HepG2 (cell line): Measurements from ENCODE around the gene ZNF19. TPM values are rescaled to one million over a fixed set of nuclear protein-coding genes. Genes with fewer than 3 reads are reported as not detected.

Source experiments
- ELF3 ChIP-seq: IDR thresholded peaks from 2 replicates; pipeline ENCODE4 v1.6.1; 2016; ENCODE audit warnings: missing genetic modification reagents, missing compliant biosample characterization
- GATA4 ChIP-seq: sonication (generic); IDR thresholded peaks from 2 replicates; pipeline ENCODE4 v1.6.1; 2016; ENCODE audit warnings: antibody characterized with exemption, low read depth, borderline replicate concordance
- HMGXB4 ChIP-seq, 2 experiments: sonication (generic) in 1 of 2; formaldehyde crosslinking in 1 of 2; IDR thresholded peaks; 2 replicates each; pipeline versions ENCODE4 v1.4.0 to v1.6.1; 2018 to 2020; ENCODE audit warnings: missing genetic modification reagents in 2 of 2, borderline replicate concordance in 1 of 2, low read depth in 1 of 2, mild to moderate bottlenecking in 1 of 2, missing biosample characterization in 1 of 2
- IRF2 ChIP-seq: IDR thresholded peaks from 2 replicates; pipeline ENCODE4 v1.6.1; 2018; ENCODE audit warnings: missing genetic modification reagents, missing compliant biosample characterization
- JUND ChIP-seq: sonication (generic); formaldehyde crosslinking; IDR thresholded peaks from 2 replicates; pipeline ENCODE4 v1.8.0; 2022; ENCODE audit warnings: mild to moderate bottlenecking, missing genetic modification reagents
- KDM4B ChIP-seq: sonication (generic); formaldehyde crosslinking; IDR thresholded peaks from 2 replicates; pipeline ENCODE4 v1.4.0; 2020; ENCODE audit warnings: missing genetic modification reagents
- KDM5B ChIP-seq: sonication (generic); formaldehyde crosslinking; IDR thresholded peaks from 2 replicates; pipeline ENCODE4 v1.4.0; 2020; ENCODE audit warnings: missing genetic modification reagents, mild to moderate bottlenecking, borderline replicate concordance
- MYC ChIP-seq: sonication (generic); formaldehyde crosslinking; IDR thresholded peaks from 2 replicates; pipeline ENCODE4 v1.9.0; 2021; ENCODE audit warnings: missing genetic modification reagents, borderline replicate concordance
- NAIF1 ChIP-seq: sonication (generic); formaldehyde crosslinking; IDR thresholded peaks from 2 replicates; pipeline ENCODE4 v1.5.0; 2020; ENCODE audit warnings: mild to moderate bottlenecking, missing genetic modification reagents, borderline replicate concordance
- NFKBIZ ChIP-seq: IDR thresholded peaks from 2 replicates; pipeline ENCODE4 v1.6.1; 2018; ENCODE audit warnings: missing genetic modification reagents, missing compliant biosample characterization
- NR2F2 ChIP-seq: IDR thresholded peaks from 2 replicates; pipeline ENCODE4 v1.6.1; 2012; ENCODE audit warnings: low read depth, inconsistent platforms, borderline replicate concordance
- PCBP2 ChIP-seq: fragments of 200-400 bp; formaldehyde crosslinking; optimal IDR thresholded peaks from 2 replicates; pipeline ENCODE3; 2018; ENCODE audit warnings: low read length, low read depth; ENCODE audit not compliant: poor library complexity, severe bottlenecking
- RAD21 ChIP-seq: fragments of 450-650 bp; formaldehyde crosslinking; IDR thresholded peaks from 2 replicates; pipeline ENCODE4 v1.5.0; 2020; ENCODE audit warnings: mild to moderate bottlenecking
- TEAD3 ChIP-seq: optimal IDR thresholded peaks from 2 replicates; pipeline ENCODE3; 2016; ENCODE audit warnings: borderline replicate concordance
- TFDP2 ChIP-seq: sonication (generic); formaldehyde crosslinking; IDR thresholded peaks from 2 replicates; pipeline ENCODE4 v1.4.0; 2020; ENCODE audit warnings: missing genetic modification reagents
- ZNF33A ChIP-seq: sonication (generic); formaldehyde crosslinking; IDR thresholded peaks from 2 replicates; pipeline ENCODE4 v1.5.1; 2020; ENCODE audit warnings: missing genetic modification reagents, mild to moderate bottlenecking, moderate library complexity, borderline replicate concordance
- ZNF354B ChIP-seq: sonication (generic); formaldehyde crosslinking; IDR thresholded peaks from 2 replicates; pipeline ENCODE4 v1.8.0; 2022; ENCODE audit warnings: mild to moderate bottlenecking, missing genetic modification reagents
- ZNF550 ChIP-seq: sonication (generic); formaldehyde crosslinking; IDR thresholded peaks from 2 replicates; pipeline ENCODE4 v1.4.0; 2020; ENCODE audit warnings: mild to moderate bottlenecking, missing genetic modification reagents, borderline replicate concordance
- ZNF616 ChIP-seq: sonication (generic); formaldehyde crosslinking; IDR thresholded peaks from 2 replicates; pipeline ENCODE4 v1.5.0; 2020; ENCODE audit warnings: low read depth, mild to moderate bottlenecking, missing genetic modification reagents
- polyA plus RNA-seq, 8 experiments: library from polyadenylated mRNA; depleted of rRNA in 3 of 8; stranded (reverse) in 7 of 8; unstranded in 1 of 8; fragments of >200 nt; fragmentation: Illumina TruSeq in 4 of 8; extraction: Trizol in 4 of 8; gene quantifications; 2 replicates each; pipeline versions ENCODE4 v1.2.1 to v1.2.3, GENCODE V29; 2011 to 2016; ENCODE audit warnings: low read depth in 4 of 8, missing spikeins in 1 of 8, mixed read lengths in 1 of 8; ENCODE audit not compliant: insufficient read depth in 1 of 8
- total RNA-seq, 5 experiments: library from RNA; depleted of rRNA; stranded (reverse); fragments of >200 nt; fragmentation: Illumina TruSeq; extraction: Trizol; gene quantifications; 2 replicates each; pipeline ENCODE4 v1.2.3, GENCODE V29; 2016; ENCODE audit warnings: low read depth in 1 of 5
- TF ChIP-seq, protein P1 (sequence below): sonication (generic); formaldehyde crosslinking; IDR thresholded peaks from 2 replicates; pipeline ENCODE4 v1.4.0; 2020; ENCODE audit warnings: mild to moderate bottlenecking, missing genetic modification reagents
- TF ChIP-seq, protein P2 (sequence below): sonication (generic); formaldehyde crosslinking; IDR thresholded peaks from 2 replicates; pipeline ENCODE4 v1.5.1; 2020; ENCODE audit warnings: mild to moderate bottlenecking, moderate library complexity, missing genetic modification reagents
- TF ChIP-seq, protein P3 (sequence below): IDR thresholded peaks from 2 replicates; pipeline ENCODE4 v1.6.1; 2016

ZNF19 gene
- total and polyA plus RNA-seq, 2 of the 13 experiments (the other 11 are each of a cell fraction or from before 2014, with no cell fraction given): 3.2 to 5.8 TPM

DNA sequence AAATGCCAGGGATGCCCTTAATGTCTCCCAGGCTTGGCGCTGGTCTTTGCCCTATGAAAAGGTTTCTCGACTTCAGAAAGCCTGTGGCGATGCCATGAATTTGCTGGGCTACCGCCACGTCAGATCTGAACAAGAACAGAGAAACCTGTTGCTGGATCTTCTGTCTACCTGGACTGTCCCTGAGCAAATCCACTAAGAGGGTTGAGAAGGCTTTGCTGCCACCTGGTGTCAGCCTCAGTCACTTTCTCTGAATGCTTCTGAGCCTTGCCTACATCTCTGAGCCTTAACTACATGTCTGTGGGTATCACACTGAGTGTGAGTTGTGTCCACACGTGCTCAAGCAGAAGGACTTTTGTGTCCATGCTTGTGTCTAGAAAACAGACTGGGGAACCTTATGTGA lies 48.5 kb upstream of the ZNF19 start (continued):
- TF ChIP-seq ZNF550 (CRISPR knock-in tag) (no peak), ZNF33A (CRISPR knock-in tag) (no peak), MYC (CRISPR knock-in tag) (no peak), HMGXB4 (CRISPR knock-in tag; IDR thresholded peaks at IDR 0.05; ENCODE audit: borderline replicate concordance in 1 of 2, low read depth in 1 of 2) (0 out of 4 replicates have a peak, but pooled peaks of 1 of the 2 experiments have one; percentile 41), ZNF354B (no peak), RAD21 (CRISPR knock-in tag) (peak; percentile 77), PCBP2 (no peak), GATA4 (no peak), ZNF616 (no peak), JUND (0 out of 2 replicates have a peak, but pooled peaks have one; percentile 24), NAIF1 (CRISPR knock-in tag) (no peak), TEAD3 (CRISPR knock-in tag) (peak; percentile 15), ELF3 (peak; percentile 31; the same call in 1 of the 2 replicates), NFKBIZ (CRISPR knock-in tag) (0 out of 2 replicates have a peak, but pooled peaks have one; percentile 32), IRF2 (CRISPR knock-in tag) (no peak), KDM4B (CRISPR knock-in tag) (no peak), KDM5B (CRISPR knock-in tag) (0 out of 2 replicates have a peak, but pooled peaks have one; percentile 34), NR2F2 (no peak), TFDP2 (no peak)
- TF ChIP-seq, protein P1, sequence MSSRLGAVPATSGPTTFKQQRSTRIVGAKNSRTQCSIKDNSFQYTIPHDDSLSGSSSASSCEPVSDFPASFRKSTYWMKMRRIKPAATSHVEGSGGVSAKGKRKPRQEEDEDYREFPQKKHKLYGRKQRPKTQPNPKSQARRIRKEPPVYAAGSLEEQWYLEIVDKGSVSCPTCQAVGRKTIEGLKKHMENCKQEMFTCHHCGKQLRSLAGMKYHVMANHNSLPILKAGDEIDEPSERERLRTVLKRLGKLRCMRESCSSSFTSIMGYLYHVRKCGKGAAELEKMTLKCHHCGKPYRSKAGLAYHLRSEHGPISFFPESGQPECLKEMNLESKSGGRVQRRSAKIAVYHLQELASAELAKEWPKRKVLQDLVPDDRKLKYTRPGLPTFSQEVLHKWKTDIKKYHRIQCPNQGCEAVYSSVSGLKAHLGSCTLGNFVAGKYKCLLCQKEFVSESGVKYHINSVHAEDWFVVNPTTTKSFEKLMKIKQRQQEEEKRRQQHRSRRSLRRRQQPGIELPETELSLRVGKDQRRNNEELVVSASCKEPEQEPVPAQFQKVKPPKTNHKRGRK: no peak
- TF ChIP-seq, protein P2, sequence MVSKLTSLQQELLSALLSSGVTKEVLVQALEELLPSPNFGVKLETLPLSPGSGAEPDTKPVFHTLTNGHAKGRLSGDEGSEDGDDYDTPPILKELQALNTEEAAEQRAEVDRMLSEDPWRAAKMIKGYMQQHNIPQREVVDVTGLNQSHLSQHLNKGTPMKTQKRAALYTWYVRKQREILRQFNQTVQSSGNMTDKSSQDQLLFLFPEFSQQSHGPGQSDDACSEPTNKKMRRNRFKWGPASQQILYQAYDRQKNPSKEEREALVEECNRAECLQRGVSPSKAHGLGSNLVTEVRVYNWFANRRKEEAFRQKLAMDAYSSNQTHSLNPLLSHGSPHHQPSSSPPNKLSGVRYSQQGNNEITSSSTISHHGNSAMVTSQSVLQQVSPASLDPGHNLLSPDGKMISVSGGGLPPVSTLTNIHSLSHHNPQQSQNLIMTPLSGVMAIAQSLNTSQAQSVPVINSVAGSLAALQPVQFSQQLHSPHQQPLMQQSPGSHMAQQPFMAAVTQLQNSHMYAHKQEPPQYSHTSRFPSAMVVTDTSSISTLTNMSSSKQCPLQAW (CRISPR knock-in tag): 0 out of 2 replicates have a peak, but pooled peaks have one; percentile 45
- TF ChIP-seq, protein P3, sequence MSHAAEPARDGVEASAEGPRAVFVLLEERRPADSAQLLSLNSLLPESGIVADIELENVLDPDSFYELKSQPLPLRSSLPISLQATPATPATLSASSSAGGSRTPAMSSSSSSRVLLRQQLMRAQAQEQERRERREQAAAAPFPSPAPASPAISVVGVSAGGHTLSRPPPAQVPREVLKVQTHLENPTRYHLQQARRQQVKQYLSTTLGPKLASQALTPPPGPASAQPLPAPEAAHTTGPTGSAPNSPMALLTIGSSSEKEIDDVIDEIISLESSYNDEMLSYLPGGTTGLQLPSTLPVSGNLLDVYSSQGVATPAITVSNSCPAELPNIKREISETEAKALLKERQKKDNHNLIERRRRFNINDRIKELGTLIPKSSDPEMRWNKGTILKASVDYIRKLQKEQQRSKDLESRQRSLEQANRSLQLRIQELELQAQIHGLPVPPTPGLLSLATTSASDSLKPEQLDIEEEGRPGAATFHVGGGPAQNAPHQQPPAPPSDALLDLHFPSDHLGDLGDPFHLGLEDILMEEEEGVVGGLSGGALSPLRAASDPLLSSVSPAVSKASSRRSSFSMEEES (CRISPR knock-in tag): no peak
